Osteocyte (in vitro differentiated cells): Measurements from ENCODE around the gene BORCS6. TPM values are rescaled to one million over a fixed set of nuclear protein-coding genes. Genes with fewer than 3 reads are reported as not detected.
"Not testable (repeated sequence)": the region's sequence is repeated elsewhere in the genome, so short reads cannot be mapped to it uniquely, and the experiment has no call there.

Source experiments
- DNase-seq: peaks from one replicate; pipeline ENCODE4 v3.0.0; 2021; ENCODE audit warnings: mixed read lengths; ENCODE audit not compliant: unreplicated experiment; ENCODE audit errors: extremely low spot score
- H3K27ac Mint-ChIP-seq: one replicate; pipeline ENCODE4 v1.8.0; 2021; ENCODE audit warnings: mild to moderate bottlenecking, mixed read lengths; ENCODE audit not compliant: unreplicated experiment
- H3K27me3 Mint-ChIP-seq: one replicate; pipeline ENCODE4 v1.8.0; 2021; ENCODE audit warnings: mixed read lengths; ENCODE audit not compliant: unreplicated experiment
- H3K36me3 Mint-ChIP-seq: one replicate; pipeline ENCODE4 v1.8.0; 2021; ENCODE audit warnings: mixed read lengths; ENCODE audit not compliant: unreplicated experiment
- H3K4me1 Mint-ChIP-seq: one replicate; pipeline ENCODE4 v1.8.0; 2021; ENCODE audit warnings: mixed read lengths; ENCODE audit not compliant: unreplicated experiment
- H3K4me3 Mint-ChIP-seq: one replicate; pipeline ENCODE4 v1.8.0; 2021; ENCODE audit warnings: mild to moderate bottlenecking, moderate library complexity, mixed read lengths; ENCODE audit not compliant: unreplicated experiment
- H3K9me3 Mint-ChIP-seq: one replicate; pipeline ENCODE4 v1.8.0; 2021; ENCODE audit warnings: mixed read lengths; ENCODE audit not compliant: unreplicated experiment
- total RNA-seq: library from RNA; stranded (reverse); gene quantifications from 2 replicates; pipeline ENCODE4 v1.2.1, GENCODE V29; 2021
- TF ChIP-seq, protein P1 (sequence below): fragments of 200-600 bp; sonication (generic); IDR thresholded peaks from 2 replicates; pipeline ENCODE4 v1.5.0; 2021; ENCODE audit warnings: antibody characterized with exemption, mild to moderate bottlenecking, moderate library complexity

The BORCS6 gene
- total RNA-seq, 1 donor from 2014 or later: 6.2 TPM

DNA sequence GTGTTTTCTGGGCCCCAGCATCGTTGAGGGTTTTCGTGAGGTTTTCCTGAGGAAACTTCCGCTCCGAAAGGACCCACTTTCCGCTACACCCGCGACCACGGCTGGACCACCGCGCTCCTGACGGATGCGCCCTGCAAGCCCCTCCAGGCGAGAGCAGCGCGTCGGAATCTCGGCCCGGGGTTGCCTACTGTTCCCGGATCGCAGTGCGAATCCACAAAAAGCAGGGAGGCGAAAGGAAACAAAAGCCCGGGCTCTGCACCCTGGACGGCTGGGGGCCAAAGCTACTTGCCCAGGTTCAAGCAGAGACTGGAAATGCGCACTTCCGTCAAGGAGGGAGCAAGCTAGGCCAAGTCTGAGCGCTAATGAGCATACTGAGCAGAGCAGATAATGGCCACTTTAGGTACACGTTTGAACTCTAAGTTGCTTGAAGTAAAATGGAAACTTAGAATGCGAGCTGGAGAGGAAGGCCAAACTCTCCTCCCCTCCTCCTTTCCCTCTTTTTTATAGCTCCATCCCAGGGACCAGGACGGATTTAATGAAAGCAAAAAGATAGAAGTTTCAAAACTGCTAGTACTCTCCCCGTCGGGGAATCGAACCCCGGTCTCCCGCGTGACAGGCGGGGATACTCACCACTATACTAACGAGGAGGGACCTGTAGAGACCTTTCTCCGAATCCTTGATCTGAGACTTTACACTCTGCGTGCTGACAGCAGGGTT is 31.8 kb upstream of the BORCS6 start:
- peak overlapping the region; percentile 97 for H3K4me3 Mint-ChIP-seq
- peak; percentile 95 for DNase-seq

GRCh38 chr17:8220783-8221662 is 31.0 kb upstream of the BORCS6 start:
- TF ChIP-seq, protein P1, sequence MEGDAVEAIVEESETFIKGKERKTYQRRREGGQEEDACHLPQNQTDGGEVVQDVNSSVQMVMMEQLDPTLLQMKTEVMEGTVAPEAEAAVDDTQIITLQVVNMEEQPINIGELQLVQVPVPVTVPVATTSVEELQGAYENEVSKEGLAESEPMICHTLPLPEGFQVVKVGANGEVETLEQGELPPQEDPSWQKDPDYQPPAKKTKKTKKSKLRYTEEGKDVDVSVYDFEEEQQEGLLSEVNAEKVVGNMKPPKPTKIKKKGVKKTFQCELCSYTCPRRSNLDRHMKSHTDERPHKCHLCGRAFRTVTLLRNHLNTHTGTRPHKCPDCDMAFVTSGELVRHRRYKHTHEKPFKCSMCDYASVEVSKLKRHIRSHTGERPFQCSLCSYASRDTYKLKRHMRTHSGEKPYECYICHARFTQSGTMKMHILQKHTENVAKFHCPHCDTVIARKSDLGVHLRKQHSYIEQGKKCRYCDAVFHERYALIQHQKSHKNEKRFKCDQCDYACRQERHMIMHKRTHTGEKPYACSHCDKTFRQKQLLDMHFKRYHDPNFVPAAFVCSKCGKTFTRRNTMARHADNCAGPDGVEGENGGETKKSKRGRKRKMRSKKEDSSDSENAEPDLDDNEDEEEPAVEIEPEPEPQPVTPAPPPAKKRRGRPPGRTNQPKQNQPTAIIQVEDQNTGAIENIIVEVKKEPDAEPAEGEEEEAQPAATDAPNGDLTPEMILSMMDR: no peak
- Mint-ChIP-seq H3K36me3 (no peaks in the 10 kb centered on the region), H3K4me1 (peaks cover 28% of the 10 kb centered on the region), H3K27ac (peak overlapping the region; percentile 100), H3K4me3 (peak overlapping the region; percentile 97), H3K27me3 (no peaks in the 10 kb centered on the region), H3K9me3 (no peaks in the 10 kb centered on the region)
- peak; percentile 96 for DNase-seq

More for the DNA sequence above, 31.8 kb upstream of the BORCS6 start:
- Mint-ChIP-seq H3K9me3 (no peaks in the 10 kb centered on the region), H3K27ac (peak overlapping the region; percentile 100), H3K27me3 (no peaks in the 10 kb centered on the region), H3K36me3 (no peaks in the 10 kb centered on the region), H3K4me1 (peaks cover 34% of the 10 kb centered on the region)
- TF ChIP-seq, protein P1: no peak

DNA sequence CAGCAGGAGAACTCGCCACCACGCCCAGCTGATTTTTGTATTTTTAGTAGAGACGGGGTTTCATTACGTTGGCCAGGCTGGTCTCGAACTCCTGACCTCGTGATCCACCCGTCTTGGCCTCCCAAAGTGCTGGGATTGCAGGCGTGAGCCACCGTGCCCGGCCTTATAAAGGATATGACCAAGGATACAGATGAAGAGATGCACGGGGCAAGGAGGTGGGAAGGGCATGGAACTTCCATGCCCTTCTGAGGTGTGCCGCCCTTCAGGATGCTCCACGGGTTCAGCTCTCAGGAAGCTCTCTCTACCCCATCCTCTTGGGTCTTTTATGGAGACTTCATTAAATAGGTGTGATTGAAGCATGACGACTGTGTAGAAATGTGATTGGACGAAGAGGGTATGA is 24.0 kb upstream of the BORCS6 start:
- not testable (repeated sequence) for DNase-seq, H3K27ac Mint-ChIP-seq, H3K9me3 Mint-ChIP-seq, H3K27me3 Mint-ChIP-seq, H3K36me3 Mint-ChIP-seq, H3K4me3 Mint-ChIP-seq
- peaks cover 21% of the 10 kb centered on the region for H3K4me1 Mint-ChIP-seq

DNA sequence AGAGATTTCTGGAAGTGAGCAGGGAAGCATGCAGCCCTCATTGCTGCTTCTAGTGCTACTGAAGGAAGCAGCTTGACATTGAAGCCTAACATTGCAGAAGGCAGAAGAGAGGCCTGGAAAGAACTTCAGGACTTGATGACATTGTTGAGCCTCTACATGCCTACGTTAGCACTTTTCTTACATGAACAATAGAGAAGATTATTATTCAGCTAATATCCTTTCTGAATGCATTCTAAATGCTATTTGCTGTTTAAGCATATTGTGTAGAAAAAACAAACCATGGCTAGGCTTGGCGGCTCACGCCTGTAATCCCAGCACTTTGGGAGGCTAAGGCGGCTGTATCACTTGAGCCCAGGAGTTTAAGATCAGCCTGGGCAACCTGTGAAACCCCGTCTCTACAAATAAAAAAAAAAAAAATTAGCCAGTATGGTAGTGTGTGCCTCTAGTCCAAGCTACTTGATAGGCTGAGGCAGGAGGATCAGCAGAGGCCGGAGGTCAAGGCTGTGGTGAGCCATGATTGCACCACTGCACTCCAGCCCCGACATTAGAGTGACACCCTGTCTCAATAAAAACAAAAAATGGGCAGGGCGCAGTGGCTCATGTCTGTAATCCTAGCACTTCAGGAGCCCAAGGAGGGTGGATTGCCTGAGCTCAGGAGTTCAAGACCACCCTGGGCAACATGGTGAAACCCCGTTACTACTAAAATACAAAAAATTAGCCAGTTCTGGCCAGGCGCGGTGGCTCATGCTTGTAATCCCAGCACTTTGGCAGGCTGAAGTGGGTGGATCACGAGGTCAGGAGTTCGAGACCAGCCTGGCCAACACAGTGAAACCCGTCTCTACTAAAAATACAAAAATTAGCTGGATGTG is 22.6 kb upstream of the BORCS6 start:
- Mint-ChIP-seq H3K4me1 (peaks cover 21% of the 10 kb centered on the region), H3K27me3 (no peaks in the 10 kb centered on the region), H3K4me3 (no peak overlapping the region), H3K9me3 (no peaks in the 10 kb centered on the region), H3K36me3 (no peaks in the 10 kb centered on the region), H3K27ac (no peak overlapping the region)
- no peak for DNase-seq
- TF ChIP-seq, protein P1: no peak

DNA sequence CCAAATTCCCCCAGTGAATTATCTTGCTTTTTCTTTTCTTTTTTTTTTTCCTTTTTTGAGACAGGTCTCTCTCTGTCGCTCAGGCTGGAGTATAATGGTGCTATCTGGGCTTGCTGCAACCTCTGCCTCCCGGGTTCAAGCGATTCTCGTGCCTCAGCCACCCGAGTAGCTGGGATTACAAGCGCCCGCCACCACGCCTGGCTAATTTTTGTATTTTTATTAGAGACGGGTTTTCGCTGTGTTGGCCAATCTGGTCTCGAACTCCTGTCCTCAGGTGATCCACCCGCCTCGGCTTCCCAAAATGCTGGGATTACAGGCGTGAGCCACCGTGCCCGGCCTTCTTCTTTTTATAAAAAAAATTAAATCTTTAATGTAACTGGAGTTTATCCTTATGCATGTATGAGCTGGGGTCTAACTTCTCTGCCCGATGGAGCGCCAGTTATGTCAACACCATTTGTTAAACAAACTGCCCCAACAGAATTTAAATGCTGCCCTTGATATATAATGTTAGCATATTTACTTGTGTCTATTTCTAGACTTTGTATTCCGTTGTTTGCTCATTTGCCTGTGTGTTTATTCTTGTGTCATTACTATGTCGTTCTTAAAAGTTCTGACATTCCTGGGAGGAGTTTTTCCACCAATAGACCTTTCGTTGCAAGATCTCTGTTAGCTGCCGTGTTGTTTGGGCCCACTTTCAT is 20.9 kb upstream of the BORCS6 start:
- no peaks in the 10 kb centered on the region for H3K27me3 Mint-ChIP-seq
- peaks cover 21% of the 10 kb centered on the region for H3K4me1 Mint-ChIP-seq
- peaks cover 3% of the 10 kb centered on the region for H3K36me3 Mint-ChIP-seq
- H3K9me3 Mint-ChIP-seq: no peaks in the 10 kb centered on the region
- H3K4me3 Mint-ChIP-seq: peak overlapping the region; percentile 93
- TF ChIP-seq, protein P1: no peak
- no peak for DNase-seq
- H3K27ac Mint-ChIP-seq: peak overlapping the region; percentile 98
